ENCODE measurements around the gene LGALS1. TPM values are rescaled to one million over a fixed set of nuclear protein-coding genes. Genes with fewer than 3 reads are reported as not detected.
A peak's percentile ranks its signal among the peaks of the same experiment; 100 is the strongest.

Gene LGALS1
- total RNA-seq, 1 experiment from 2014 or later = 7,611 TPM

DNA sequence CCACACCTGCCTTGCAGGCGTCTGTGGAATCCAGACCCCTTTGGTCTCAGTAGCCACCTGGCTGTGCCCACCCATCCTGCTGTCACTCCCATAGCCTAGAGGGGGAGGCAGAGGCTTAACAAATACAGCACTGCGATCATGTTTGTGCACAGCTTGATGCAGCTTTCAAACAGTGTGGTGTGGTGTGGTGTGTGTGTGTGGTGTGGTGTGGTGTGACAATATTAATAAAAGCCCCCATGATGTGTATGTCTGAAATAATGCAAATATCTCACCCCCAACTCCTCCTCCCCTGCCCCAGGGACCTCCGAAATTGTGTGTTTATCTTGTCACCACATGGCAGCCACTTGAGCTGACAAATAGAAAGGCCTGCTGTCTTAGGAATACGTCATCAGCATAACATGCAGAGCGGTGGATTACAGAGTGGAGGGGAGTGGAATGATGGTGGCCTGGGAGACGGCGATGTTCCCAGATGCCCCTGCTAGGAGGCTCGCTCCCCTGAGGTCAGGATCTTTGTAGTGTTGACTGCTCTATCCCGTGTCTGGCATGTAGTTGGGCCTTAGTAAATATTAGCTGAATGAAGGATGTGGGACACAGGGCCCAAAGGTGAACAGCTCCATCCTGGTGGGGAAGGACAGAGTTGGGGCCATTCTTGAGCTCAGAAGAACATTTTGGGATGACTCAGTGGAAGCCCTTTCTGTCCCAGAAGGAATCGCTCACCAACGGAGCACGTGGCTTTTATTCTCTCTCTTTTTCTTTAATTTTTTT, 14.1 kb upstream of the LGALS1 start:
- peak; percentile 56 for DNase-seq (ENCODE audit: low read depth)

DNA sequence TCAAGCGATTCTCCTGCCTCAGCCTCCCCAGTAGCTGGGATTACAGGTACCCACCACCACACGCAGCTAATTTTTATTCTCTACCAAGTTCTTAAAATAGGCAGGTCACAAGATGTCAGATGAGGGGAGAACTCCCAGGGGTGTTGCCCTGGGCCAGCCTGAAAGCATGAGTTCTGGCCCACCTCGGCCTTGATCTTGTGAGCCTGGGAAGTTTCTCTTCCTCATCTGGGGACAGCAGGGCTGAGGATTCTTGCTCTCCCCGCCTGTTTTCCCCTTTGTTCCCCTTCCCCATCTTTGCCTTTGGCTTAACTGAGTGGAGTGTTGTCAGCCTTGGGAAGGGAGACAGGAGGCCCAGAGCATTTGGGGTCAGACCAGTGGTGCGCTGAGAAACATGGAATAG, 13.4 kb upstream of the LGALS1 start:
- no peak for DNase-seq (ENCODE audit: low read depth)

DNA sequence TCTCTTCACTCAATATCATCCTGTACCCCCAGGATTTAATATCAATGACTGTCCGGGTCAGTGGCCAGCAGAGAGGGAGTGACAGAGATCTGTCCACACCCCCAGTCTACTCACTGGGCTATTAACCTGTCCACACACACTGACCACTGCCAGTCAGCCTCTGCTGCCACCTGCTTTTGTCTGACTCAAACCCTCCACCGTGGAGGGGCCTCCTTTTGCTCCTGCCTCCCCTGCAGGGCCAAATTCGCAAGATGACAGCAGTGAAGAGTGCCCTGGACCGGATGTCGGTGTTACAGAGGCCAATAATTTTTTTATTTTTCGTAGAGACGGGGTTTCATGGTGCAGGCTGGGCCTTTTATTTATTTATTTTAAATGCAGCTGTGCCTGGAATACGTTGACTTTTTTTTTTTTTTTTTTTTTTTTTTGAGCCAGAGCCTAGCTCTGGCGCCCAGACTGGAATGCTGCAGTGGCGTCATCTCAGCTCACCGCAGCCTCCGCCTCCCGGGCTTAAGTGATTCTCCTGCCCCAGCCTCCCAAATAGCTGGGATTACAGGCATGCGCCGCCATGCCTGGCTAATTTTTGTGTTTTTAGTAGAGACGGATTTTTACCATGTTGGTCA, 11.8 kb upstream of the LGALS1 start:
- no peak for DNase-seq (ENCODE audit: low read depth)

DNA sequence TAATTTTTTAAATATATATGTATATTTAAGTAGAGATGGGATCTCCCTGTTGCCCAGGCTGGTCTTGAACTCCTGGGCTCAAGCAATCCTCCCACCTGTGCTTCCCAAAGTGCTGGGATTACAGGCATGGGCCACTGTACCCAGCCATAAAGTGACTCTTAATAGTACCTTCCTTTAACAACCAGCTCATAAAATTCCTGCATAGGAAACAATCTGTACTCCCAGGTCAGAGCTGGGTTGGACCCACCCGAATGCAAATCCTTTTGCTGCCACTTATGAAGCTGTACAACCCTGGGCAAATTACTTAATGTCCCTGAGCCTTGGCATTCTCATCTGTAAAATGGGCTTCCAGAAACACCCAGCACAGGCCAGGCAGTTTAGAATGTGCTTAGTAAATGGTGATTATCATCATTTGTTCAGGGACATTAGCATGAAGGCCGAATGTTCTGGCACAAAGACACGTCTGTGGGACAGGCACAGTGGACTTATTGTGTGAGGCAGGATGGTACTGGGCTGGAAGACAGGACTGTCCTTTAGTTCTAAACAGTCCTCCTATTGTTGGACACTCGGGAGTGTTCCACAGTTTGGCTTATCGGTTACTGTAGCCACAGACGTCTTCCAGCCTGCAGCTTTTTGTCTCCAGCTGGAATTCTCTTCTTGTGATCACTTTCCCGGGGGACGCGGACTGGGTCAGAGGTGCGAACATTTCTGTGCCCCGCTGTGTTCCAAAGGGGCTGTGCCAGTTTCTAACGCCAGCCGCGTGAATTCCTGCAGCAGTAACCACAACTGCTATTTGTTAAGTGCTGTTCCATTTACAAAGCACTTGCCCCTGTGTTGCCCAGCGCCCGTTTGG, 11.0 kb upstream of the LGALS1 start:
- DNase-seq (ENCODE audit: low read depth) = peak; percentile 62

DNA sequence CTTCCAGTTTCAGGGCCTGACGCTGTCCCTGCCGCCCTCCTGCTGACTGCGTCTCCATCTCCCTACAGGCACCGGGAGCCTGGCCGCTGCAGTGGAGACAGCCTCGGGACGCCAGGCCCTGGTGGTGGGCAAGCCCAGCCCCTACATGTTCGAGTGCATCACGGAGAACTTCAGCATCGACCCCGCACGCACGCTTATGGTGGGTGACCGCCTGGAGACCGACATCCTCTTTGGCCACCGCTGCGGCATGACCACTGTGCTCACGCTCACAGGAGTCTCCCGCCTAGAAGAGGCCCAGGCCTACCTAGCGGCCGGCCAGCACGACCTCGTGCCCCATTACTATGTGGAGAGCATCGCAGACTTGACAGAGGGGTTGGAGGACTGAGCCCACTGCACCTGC, 9.9 kb upstream of the LGALS1 start:
- no peak for DNase-seq (ENCODE audit: low read depth)

DNA sequence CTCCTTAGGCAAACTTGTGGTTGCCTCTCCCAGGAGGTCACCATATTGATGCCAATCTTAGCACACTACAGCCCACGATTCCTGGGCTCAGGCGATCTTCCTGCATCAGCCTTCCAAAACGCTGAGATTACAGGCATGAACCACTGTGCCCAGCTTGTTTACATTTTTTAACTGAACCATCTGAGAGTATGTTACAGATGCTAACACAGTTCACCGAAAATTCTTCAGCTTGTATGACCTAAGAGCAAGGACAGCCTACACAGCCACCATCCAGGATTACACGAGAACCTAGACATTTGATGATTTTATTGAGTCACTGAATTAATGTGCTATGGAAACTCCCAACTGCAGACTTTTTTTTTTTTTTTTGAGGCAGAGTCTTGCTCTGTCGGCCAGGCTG, 5.8 kb upstream of the LGALS1 start:
- peak; percentile 21 for DNase-seq (ENCODE audit: low read depth)

DNA sequence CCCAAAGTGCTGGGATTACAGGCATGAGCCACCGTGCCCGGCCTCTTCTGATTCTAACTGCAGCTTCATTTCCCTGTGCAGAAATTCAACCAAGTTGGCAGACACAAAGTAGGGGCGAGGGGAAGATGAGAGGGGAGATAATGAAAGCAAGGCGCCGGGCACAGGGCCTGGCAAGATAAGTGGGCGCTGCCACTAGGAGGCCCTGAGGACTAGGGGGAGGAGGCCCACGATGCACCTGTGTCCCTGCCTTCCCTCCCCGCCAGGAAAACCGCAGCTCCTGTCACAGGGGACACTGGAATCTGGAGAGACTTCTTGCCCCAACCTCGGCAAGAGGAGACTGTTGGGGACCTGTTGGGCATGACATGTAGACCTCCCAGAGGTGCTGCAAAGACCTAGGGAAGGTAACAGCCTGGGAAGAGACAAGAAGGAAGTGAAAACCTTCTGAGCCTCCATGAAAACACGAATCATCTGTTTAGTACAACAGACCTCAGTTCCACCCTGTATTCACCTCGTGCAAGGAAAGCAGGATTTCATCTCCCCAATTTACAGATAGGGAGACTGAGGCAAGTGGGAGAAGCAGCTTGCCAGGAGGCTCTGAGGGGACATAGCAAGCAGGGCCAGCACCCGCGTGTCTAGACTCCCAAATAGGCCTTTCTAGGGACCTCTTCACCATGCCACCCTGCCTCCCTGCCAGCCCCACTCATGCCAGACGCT, 3.1 kb upstream of the LGALS1 start:
- DNase-seq (ENCODE audit: low read depth) = no peak

DNA sequence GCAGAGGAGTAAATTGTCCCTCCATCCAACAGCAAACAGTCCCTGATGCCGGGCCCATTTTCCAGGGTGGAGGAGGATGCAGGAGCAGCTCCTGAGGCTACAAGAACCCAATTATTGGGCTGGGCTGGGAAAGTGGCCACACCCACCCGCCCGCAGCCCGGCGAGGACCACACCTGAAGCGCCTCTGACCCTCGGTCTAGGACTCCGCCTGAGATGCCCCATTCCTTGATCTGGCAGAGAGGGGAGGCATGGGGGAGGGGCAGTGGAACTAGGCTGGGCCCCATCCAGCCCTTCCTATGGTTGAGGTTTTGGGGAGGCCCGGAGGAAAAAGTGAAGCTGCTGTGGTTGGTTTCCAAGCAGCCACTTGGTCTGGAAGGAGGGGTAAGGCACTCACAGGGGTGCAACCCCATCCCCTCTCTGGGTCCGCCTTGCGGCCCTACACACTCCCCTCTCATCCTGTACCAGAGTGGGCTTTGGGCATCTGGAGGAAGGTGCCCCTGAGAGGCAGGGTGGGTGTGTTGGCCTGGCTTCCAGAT, 2.4 kb upstream of the LGALS1 start:
- DNase-seq (ENCODE audit: low read depth) = no peak

DNA sequence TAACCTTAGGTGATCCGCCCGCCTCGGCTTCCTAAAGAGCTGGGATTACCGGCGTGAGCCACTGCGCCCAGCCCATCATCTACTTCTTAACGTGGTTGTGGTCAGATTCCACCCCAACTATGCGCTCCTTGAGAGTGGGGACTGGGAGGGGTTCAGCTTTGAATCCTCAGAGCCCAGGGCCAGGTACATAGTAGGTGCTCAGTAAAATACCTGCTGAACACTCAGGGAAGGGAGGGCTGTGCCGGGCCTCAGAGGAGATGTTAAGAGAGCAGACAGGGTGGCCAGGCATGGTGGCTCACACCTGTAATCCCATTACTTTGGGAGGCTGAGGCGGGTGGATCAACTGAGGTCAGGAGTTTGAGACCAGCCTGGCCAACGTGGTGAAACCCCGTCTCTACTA, 1.2 kb upstream of the LGALS1 start:
- no peak for DNase-seq (ENCODE audit: low read depth)

DNA sequence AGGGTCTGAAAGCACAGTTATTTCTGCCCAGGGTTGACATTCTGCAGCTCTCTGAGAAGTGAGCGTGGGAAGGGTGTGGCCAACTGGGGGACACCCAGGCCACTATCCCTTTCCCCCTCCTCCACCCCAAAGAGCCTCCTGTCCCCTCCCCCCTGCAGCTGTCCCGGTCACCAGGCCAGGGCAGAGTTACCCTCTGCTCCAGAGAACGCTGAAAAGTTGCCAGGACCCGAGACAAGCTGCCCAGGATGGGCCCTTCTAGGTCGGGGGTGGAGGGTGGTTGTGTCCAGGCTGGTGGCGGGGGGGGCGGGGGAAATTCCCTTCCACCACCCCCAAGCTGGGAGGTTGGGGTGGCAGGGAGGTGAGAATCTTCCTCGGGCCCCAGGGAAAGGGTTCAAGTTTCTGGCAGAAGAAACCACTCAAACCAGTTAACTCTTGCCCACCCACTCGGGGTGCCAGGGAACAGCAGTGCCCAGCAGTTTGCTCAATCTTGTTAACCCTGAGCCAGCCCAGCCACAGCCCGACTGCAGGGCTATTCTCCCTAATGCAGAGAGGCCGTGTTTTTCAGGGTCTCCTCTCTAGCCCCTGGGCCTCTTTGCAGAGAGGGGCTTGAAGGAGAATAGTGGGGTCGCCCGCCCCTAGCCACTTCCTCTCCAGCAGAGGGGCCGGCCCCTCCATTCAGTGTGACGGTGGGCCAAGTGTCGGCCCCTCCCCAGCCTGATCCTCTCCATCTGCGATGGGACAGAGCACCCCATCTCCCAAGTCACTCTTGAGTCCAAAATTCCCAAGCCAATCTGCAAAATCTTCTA, 697 bp downstream of the LGALS1 start:
- peak; percentile 62 for DNase-seq (ENCODE audit: low read depth)

DNA sequence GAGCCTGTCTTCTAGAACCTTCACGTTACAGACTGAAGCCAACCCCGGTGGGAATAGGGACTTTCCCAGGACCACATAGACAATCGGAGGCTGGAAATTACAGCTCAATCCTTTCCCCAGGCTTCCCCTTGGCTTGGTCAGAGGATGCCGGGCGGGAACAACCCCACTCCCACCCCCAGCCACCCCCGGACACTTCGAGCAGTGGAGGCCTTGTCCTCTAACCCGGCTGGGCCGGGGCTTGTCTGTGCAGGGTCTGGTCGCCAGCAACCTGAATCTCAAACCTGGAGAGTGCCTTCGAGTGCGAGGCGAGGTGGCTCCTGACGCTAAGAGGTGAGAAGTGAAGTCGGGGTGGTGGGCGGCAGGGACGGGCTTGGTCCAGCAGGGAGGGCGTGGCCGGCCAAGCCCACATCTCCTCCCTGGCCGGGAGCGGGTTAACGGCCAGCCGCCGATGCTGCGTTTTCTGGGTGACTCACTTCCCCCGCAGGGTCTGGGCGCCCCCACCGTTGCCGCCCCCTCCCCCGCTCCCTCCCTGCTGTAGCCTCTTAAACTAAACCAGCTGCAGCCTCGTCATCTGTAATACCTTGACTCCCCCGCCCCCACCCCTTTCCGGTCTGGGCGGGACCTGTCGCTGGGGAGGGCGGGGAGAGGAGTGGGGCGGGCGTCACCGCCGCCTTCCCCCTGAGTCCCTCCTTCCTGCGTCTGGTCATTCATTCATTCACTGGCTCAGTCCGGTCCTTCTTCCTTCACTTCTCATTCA, 1.5 kb downstream of the LGALS1 start:
- DNase-seq (ENCODE audit: low read depth) = peak; percentile 97

DNA sequence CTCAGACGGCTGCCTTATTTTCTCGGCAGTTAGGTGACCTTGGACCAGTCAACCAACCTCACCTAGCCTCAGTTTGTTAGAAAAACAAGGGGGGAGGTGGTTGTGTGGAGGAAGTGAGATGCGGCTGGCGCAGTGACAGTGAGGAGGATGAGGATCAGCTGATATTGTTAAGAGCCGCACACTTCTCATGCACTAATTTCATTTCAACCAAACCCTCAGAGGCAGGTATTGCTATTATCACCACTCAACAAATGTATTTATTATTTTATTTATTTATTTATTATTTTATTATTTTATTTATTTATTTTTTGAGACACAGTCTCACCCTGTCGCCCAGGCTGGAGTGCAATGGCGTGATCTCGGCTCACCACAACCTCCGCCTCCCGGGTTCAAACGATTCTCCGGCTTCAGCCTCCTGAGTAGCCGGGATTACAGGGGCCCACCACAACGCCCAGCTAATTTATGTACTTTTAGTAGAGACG, 2.1 kb downstream of the LGALS1 start:
- no peak for DNase-seq (ENCODE audit: low read depth)

DNA sequence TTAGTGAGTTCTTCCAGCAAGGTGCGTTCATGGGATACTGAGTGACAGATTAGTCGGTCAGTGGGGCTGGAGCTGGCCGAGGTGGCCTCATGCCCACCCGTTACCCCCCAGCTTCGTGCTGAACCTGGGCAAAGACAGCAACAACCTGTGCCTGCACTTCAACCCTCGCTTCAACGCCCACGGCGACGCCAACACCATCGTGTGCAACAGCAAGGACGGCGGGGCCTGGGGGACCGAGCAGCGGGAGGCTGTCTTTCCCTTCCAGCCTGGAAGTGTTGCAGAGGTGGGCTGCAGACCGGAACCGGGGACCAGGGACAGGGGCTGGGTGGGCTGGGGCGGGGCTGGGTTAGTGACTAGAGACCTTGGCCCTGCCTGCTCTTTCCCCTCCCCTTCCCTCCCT, 2.9 kb downstream of the LGALS1 start:
- DNase-seq (ENCODE audit: low read depth) = no peak

DNA sequence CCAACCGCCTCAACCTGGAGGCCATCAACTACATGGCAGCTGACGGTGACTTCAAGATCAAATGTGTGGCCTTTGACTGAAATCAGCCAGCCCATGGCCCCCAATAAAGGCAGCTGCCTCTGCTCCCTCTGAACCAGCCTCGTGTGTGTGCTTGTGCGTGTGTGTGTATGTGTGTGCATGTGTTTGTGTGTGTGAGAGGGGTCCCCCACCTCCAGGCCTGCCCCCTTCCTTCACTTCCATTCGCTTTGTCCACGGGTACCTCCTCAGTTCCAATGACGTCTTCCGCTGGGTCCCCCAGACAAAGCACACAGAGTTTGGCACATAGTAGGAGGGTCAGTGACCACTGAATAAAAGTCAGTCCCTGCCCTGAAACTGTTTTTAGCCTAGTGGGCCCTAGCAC, 4.2 kb downstream of the LGALS1 start:
- no peak for DNase-seq (ENCODE audit: low read depth)

DNA sequence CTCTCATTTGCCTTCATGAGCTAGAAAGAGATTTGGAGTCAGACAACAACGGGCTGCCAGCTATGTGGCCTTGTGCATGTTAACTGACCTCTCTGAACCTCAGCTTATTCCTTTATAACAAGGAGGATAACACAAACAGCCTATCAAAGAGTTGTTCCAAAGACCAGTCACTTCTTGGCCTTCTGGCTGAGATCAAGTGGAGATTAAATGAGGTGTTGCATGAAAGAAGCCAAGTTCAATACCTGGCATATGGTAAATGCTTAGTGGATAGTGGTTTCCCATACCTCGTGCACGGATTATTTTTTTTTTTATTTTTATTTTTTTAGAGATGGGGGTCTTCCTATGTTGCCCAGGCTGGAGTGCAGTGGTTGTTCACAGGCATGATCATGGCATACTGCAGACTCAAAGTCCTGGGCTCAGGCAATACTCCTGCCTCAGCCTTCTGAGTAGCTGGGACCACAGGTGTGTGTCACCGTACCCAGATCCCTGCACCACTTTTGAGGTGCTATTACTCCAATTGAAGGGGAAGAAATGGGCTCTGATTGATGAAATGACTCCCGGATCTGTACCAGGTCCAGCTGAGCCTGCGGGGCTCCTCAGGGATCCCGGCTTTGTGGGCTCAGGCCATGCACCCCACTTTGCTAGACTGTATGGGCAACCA, 4.9 kb downstream of the LGALS1 start:
- DNase-seq (ENCODE audit: low read depth) = peak; percentile 40

DNA sequence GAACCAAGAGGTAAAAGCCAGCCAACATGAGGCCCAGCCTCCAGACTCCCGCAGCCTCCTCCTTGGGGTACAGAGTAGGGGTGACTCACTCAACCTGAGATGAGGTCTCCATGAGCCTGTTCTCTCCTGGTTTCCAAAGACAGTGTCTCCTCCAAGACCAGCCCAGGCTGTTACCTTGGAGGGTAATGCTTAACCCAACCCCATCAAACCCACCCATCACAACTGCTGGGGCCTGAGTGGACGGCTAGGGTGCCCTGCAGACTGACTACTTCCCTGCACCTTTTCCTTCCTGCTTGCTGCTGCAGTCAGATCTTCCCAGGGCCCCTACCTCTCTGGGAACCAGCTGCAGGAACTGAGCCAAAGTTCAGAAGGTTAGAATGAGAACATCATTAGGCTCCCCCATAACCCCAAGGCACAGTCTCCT, 5.6 kb downstream of the LGALS1 start:
- peak; percentile 66 for DNase-seq (ENCODE audit: low read depth)

DNA sequence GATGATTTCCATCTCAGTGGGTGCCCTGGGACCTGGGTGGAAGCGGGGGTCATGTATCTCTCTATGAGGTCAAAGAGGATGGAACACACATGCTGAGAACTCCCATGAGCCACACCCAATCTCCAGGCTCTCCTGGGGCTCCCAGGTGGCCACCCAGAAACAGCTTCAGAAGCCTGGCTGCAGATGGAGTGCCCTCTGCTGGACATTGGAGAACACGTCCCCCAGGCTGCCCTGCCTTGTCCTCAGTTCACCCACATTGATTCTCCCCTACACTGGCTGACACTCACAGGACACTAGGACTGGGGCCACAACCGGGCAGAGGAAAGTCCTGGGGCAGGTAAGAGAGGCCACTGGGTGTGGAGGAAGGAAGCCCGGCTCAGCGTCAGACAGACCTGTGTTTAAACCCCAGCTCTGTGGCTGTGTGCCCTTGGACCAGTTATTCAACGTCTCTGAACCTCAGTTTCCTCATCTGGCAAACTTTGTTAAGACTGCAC, 6.2 kb downstream of the LGALS1 start:
- DNase-seq (ENCODE audit: low read depth) = peak; percentile 80

DNA sequence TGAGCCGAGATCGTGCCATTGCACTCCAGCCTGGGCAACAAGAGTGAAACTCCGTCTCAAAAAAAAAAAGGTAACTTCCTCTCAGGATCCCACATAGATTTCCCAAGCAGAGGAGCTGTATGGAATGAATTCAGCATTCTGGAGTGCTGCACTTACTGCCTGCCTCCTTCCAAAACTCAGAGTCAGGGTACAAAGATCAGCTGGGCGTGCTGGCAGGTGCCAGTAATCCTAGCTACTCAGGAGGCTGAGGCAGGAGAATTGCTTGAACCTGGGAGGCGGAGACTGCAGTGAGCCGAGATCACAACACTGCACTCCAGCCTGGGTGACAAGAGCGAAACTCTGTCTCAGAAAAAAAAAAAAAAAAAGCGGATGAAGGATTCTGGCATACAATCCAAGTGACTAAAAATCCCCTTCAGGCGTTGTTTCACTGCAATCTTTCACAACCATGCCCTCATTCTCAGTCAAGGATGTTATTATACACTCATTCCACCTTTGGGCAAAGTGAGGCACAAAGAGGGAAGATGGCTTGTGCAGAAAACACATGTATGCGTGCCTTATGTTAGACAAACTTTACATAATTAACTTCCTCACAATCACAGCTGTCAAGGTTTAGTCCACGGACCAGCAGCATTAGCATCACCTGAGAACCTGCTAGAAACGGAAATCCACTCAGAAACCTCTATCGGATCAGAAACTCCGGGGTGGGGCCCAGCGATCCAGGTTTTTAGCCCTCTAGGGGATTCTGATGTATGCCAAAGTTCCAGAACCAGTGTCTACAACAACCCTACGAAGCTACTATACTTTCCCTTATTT, 9.6 kb downstream of the LGALS1 start:
- DNase-seq (ENCODE audit: low read depth) = peak; percentile 75
